Endothelial cell of hepatic sinusoid (primary cell): ENCODE results near the gene HECTD4.
"Not testable (repeated sequence)": the region's sequence is repeated elsewhere in the genome, so short reads cannot be mapped to it uniquely, and the experiment has no call there.

Source experiments
- in situ Hi-C: cut with HindIII; loops from 2 replicates; pipeline ENCODE4 v1.10.0; 2017; ENCODE audit warnings: low sequenced_read_pairs

Gene HECTD4, protein sequence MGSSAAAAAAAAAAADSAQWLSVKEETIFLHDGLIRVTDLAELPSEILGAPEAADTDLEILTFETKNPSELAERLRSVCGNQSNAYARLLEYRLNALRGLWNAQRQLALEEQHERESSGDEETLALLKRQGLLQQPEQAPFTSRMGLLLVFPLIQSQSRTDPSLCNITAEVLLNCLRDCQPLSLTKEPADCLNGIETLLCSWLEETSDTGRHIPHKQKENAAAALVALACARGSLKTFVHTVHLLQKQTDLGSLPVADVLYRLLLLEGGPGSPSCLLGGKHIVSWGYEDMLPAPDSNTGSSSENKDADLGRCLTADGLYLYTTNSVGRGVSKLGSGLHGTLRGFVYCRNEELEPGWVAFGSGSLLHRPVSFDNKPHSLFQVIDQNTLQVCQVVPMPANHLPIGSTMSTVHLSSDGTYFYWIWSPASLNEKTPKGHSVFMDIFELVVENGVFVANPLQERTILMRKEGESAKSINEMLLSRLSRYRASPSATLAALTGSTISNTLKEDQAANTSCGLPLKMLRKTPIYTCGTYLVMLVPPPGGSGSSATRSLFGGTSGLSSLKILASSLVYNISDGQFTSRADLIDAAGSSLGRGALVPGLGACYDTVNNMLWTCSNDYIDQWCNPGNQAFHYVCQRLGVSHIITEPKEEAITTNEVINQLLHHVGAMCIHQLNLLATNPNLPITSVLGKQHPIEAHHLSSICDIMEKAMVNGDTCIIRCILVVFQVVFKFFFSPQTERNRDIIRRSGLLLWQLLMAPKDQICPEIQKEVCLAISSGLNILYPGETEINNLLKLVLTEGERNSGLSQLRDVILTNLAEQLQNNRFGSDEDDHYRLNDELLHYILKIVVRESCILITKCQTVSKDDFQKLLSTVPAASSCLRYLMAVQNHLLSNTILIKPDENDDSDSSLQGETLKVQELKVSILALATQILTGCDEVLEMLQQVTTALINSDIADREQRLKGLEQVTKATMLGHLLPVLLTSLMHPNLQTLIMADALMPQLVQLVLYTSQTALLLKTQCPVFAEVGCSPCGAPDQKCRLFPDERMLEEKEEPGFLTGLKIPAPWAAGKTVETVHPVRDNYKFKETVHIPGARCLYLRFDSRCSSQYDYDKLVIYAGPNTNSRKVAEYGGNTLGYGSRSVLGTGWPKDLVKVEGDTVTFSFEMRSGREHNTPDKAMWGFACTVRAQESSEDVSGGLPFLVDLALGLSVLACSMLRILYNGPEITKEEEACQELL (N-terminal part only)

GRCh38 chr12:112381883-112382796, at the start of gene HECTD4:
Gene HECTD4, minus strand, starts transcription at chr12:112382431. Its CDS starts 303 bp downstream, at chr12:112382128.
- in situ Hi-C loops, result no loop called here

DNA sequence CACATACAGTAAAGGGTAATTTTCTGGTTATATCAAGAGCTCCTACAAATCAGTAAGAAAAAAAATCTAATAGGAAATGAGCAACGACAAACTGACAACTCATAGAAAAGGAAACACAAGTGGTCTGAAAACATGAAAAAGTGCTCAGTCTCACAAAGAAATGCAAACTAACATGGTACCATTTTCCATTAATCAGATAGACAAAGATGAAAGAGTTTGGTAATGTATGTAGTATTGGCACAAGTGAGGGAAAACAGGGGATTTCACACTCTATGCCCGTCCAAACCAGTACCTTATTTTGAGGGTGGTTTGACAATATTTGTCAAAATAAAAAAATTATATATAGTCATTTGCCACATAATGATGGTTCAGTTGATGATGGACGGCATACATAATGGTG, 49.7 kb upstream of the HECTD4 start:
- in situ Hi-C loops, result no loop called here

DNA sequence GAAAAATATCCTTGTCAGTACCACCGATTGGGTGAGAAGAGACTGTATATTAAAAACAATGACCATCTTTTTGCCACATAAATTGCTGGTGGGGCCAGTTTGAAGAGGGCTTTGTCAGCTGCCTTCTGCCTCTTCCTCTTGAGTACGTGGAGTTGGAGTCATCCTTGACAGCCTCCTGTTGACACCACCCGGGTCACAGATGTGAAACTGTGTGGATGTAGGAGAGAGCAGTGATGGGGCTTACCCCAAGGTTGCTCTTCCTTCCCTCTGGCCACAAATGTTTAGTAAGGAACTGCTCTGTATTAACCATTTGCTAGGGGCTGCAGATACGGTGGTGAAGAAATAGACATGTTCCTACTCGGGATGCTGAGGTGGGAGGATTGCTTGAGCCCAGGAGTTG, 48.7 kb upstream of the HECTD4 start:
- in situ Hi-C loops, result no loop called here

GRCh38 chr12:112427760-112428159, 45.5 kb upstream of the HECTD4 start:
- in situ Hi-C loops, result no loop called here

- in situ Hi-C loops, result no loop called here
Measured at GRCh38 chr12:112425582-112426382, 43.6 kb upstream of the HECTD4 start.

DNA sequence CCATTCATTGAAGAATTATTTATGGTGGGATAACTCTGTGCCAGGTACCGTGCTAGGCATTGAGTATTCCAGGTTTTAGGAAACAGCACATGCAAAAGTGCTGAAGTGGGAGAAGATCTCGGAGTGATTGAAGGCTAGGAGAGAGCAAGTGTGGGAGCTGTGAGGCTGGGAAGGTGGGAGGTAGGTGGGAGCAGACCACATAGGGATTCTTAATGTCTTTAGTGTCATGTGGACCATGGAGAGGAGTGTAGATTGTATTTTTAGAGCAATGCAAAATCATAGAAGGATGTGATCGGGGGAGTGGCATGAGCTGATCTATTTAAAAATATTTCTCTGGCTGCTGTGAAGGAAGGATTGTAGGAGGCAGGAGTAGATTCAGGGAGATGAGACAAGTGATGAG, 41.9 kb upstream of the HECTD4 start:
- in situ Hi-C loops, result no loop called here

DNA sequence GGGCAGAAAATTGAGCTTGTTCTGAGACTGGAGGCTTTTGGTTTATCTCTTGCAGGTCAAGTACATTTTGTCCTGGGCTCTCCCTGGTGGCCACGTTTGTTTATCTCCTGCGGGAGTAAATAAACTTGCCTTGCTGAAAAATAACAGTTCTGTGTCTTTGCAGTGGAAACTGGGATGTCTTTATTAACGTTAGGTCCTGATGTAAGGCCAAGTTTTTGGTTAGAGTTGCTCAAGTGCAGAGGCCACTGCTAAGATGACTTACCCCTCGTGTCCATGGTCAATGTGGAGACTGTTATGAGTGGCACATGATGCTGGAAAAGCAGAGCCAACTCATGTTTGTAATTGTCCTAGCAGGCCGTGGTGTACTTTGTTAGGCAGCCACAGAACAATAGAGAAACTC, 40.3 kb upstream of the HECTD4 start:
- in situ Hi-C loops, result no loop called here

DNA sequence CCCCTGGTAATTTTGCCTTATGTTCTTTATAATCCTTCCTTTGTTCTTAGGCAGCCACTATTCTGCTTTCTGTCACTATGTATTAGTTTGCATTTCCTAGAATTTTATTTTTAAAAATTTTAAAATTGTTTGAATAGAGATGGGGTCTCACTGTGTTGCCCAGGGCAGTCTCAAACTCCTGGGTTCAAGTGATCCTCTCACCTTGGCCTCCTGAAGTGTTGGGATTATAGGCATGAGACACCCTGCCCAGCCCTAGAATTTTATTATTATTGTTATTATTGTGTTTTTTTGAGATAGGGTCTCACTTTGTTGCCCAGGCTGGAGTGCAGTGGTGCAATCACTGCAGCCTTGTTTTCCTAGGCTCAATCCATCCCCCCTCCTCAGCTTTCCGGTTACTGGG, 39.1 kb upstream of the HECTD4 start:
- in situ Hi-C loops, result no loop called here

GRCh38 chr12:112420740-112421139, 38.5 kb upstream of the HECTD4 start:
- in situ Hi-C loops, result no loop called here

DNA sequence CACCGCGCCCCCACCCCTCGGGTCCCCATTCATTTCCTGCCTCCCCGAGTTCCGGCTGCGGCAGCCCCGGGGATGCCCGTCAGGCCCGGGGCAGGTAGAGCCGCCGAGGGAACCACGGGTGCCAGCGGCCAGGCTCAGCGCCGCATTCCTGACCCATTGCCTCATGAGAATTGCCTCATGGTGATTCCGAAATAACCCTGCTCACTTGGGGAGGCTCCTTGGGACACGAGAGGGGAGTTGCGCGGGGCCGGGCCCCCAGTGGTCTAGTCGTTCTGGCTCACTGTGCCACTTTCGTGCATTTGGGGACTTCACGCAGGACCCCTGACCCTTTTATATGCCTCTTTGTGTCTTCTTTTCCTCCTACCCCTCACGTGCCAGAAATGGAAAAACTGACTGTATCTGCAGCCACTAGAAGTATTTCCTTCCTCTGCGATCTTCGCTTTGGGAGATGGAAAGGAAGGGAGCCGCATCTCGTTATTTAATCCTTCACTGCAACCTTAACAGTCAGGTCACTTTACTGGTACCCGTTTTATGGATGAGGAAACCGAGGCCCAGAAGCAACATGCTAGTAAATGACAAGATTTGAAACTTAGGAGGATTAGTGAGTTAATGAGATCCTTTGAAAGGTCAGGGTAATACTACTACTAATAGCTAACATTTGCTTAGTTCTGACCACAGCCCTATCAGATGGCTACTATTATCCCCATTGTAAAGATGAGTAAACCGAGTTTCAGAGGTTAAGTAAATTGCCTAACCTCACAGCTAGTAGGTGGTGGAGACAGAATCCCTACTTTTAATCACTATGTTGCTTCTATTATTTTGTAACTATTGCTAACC, 37.3 kb upstream of the HECTD4 start:
- in situ Hi-C loops, result no loop called here

- in situ Hi-C loops, result no loop called here
Measured at GRCh38 chr12:112418608-112419296, 36.5 kb upstream of the HECTD4 start, which contains the start of gene PTPN11. Gene PTPN11, plus strand, starts transcription at chr12:112418947. Its CDS starts 165 bp downstream, at chr12:112419112.

DNA sequence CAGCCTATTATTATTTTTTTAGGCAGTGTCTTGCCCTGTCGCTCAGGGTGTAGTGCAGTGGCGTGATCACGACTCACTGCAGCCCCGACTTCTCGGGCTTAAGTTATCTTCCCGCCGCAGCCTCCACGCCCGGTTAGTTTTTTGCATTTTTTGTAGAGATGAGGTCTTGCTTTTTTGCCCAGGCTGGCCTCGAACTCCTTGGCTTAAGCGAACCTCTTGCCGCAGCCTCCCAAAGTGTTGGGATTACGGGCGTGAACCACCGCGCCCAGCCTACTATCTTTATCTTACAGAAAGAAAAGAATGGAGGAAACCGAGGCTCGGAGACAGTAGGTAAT, 36.0 kb upstream of the HECTD4 start:
- in situ Hi-C loops, result no loop called here

- in situ Hi-C loops, result not testable (repeated sequence)
Measured at GRCh38 chr12:112415457-112415856, 33.2 kb upstream of the HECTD4 start.

DNA sequence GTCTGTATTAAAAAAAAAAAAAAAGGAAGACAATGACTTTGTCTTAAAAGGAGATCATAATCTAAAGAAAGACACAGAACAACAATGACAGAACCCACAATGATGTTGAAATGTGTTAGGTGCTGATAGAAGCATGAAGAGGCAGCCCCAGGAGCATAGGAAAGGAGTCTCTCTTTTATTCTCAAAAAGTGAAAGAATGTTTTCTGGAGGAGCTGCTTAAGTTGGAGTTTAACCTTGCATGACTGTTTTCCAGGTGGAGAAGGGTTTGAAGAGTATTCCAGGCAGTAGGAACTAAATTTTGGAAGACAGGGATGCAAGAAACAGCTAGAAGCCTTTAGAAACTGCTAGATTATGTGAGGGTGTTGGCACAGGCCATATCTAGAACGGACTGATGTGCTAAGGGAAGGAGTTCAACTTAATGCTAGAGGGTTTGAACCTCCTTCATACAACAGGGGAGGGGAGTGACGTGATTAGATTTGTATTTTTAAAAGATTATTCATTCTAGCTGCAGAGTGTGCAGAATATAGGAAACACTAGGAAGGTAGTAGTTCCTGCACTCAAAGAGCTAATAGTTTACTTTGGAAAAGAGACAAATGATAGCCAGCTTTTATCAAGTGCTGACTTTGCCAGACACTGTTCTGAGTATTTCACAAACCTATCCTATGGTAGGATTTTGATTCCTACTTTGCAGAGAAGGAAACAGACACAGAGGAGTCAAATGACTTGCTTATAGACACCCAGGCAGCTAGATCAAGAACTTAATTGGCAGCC, 31.8 kb upstream of the HECTD4 start:
- in situ Hi-C loops, result no loop called here

DNA sequence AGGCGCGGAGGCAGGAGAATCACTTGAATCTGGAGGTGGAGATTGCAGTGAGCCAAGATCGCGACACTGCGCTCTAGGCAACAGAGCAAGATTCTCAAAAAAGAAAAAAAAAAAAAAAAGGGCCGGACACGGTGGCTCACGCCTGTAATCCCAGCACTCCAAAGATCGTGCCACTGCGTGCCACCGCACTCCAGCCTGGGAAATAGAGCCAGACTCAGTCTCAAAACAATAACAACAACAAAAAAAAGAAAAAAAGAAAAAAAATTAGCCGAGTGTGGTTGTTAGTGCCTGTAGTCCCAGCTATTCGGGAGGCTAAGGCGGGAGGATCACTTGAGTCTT, 27.6 kb upstream of the HECTD4 start:
- in situ Hi-C loops, result no loop called here

DNA sequence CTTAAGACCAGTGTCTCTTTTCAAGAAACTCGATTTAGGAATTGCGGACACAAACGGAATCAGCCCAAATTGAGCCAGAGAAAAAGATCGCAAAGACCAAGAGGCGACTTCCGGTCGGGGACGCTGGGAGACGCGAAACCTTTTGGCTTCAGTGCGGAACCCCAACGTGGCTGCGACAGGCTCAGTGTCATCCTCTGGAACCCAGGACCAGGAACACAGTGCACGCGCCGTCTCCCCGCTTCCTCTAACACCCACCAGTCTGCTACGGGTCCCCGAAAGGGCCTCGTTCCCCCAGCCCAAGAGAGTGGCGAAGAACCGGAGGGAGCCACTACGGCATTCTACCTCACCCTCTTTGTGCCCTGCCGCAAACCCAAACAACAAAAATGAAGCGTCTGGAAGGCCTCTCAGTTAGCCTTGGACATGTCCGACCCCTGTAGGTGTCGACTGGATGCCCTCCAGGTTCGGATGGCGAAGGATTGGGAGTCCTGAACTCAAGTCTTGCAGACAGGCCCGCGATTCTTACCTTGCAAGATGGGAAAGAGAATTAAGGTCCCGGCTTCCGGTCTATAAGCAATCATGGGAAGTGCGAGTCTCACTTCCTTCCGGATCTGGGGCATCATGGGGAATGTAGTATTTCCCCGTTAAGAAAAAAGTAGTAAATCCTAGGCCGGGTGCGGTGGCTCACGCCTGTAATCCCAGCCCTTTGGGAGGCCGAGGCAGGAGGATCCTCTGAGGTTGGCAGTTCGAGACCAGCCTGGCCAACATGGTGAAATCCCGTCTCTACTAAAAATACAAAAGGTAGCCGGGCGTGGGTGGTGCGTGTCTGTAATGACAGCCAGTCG, 27.1 kb upstream of the HECTD4 start, which contains the start of gene RPL6:
Gene RPL6 (minus strand): TSS at position 542 of the 842 bp plus-strand sequence. CDS start 949 bp downstream, outside the sequence.
- in situ Hi-C loops, result no loop called here
